ENCODE results near the gene DMRTB1. TPM values are rescaled to one million over a fixed set of nuclear protein-coding genes. Genes with fewer than 3 reads are reported as not detected.

DMRTB1 gene
- polyA plus RNA-seq, 1 donor: not detected

DNA sequence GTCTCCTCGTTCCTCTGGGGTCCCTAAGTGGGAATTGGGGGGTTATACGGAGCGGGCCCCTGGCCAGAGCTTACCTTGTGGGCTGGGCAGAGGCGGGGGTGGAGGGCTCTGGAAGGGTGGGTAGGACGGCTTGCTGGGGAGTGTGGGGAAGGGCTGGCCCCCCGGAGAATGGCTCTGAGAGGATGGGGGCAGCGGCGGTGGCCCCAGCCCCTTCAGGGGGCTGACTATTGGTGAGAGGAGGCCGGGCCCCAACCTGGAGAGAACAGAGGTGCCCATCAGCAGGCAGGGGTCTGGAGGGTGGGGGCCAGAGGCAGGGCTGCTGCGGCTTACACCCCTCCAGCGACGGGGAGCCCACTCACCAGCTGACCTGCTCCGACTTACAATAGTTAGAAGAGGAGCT is 50.6 kb downstream of the DMRTB1 start:
- DNase-seq: no peak

DNA sequence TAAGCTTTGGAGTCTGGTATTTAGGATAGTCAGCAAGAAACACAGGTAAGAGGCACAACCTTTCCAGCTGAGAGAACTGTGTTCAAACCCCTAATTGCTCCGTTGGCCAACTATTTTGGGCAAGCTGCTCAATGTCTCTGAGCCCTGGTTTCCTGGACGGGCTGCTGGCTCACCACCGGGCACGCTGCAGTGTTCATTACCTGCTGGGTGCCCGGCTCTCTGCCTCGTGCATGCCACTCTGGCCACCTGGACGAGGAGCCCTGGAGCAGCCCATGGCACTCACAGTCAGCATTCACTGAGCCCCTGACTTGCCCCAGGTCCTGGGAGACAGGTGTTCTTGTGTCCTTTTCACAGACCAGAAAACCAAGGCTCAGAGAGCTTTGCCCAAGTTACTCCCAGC is 51.0 kb downstream of the DMRTB1 start:
- no peak for DNase-seq

DNA sequence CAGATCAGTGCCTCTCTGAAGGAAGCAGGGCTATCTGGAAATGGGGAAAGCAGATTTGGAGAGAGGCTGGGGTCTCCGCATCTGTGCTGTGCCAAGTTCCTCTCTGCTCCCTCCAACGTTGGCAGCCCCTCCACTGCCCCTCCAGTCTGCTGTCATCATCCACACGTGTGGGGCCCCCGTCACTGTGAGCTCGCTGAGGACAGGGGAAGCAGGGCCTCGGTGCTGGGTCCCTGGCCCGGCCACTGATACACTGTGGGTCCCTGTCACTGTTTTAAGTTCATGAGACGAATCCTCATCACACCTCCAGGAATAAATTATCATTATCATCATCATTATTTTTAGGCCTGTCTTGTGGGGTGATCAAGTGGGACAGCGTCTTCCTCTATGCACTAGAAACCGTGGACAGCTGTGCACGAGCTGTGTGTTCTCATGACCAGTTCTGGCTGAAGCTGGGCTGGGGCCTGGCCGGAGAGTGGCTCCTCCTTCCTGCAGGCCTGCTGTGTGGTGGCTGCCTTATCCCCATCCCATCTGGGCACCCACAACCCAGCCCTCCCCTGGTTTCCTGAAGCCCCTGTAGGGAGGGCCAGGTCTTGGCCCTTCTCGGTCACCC is 52.2 kb downstream of the DMRTB1 start:
- DNase-seq: no peak

DNA sequence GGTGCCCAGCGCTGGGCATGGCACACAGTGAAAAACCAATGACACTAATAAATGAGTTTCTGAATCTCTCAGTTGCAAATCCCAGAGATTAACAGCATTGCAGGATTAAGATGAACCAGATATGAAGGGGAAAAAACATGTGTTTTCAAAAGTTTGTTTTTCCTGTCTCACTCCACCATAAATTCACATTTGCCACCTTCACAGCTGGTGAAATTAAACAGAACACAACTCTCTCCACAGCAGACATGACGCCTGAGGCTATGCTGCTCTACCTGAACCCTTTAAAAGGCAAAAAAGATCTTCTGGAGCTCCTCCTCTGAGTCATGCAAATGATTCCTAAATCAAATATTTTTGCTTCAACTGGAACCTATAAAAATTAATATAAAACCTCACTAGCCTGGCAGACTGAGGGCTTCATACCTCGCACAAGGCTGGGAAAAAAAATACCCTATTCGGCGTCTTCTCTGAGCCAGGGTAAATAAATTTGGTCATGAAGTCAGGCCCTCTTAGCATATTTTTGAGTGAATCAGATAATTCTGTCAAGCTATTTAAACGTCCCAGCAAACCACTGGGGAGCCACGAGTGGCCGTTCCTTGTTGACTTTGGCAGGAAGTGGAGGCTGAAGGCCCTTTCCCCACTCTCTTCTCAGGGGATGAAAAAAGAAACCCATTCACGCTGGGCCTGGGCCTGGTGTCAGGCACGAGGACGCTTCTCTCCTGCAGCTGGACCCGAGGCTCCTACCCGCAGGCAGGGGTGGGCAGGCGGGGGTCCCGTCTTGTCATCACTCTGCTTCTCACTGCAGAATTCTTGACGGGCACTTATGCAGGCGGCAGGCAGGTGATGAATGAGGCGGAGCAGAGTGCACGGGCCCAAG is 53.0 kb downstream of the DMRTB1 start:
- DNase-seq: no peak

DNA sequence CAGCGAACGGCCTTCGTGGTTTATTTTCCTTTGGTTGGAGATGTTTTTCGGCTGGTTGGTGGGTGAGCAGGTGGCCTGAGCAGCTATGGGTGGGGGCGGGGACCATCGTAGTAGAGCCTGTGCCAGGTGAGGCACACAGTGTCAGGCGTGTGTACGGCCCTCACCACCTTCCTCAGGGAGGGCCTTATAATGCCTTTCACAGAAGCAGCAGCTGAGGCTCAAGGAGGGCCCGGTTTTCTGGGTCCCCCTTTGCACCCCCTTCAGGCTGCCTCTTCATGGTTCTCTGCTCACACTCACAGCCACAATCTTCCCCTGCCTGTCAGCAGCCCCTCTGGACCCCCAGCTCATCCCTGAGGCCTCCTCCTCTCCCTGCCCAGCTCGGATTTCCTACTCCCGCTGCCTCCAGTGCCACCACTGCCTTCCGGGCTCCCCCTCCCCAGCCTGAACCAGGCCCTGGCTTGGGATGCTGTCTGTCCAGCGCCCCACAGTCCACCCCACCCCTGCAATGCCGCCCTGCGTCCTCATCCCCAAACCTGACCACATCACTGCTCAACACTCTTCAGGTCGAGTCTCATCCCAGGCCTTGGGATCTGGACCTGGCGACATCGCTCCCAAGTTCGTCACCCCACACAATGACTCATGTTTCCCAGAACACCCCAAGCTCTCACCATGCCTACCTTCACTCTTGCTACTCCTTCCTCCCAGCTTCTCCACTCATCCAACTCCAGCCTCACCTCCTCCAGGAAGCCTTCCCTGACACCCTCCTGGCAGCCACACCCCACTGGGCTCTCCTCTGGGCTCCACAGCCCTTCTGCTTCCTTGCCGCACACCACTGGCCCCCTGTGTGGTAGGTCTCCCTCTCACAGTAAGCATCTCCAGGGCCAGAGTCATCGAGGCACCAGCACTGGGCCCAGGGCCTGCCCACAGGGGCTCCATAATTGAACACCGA is 53.9 kb downstream of the DMRTB1 start:
- no peak for DNase-seq

DNA sequence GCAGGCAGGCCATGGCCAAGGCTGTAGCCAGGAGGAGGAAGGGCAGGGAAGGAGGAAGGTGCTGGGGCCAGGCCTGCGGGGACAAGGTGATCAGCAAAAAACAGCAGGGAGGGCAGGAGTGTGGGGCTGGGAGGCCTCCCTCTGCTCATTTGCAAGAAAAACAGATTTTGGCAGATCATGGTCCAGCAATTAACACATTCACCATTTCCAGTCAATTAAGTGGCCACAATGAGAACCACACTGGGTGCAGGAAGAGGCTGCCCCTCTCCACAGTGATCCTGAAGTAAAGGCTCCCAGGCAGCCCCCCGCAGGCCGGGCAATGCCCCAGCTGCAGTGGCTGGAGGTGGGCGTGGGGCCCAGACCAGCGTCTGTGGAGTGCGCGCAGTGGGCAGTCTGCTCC is 54.6 kb downstream of the DMRTB1 start:
- no peak for DNase-seq

DNA sequence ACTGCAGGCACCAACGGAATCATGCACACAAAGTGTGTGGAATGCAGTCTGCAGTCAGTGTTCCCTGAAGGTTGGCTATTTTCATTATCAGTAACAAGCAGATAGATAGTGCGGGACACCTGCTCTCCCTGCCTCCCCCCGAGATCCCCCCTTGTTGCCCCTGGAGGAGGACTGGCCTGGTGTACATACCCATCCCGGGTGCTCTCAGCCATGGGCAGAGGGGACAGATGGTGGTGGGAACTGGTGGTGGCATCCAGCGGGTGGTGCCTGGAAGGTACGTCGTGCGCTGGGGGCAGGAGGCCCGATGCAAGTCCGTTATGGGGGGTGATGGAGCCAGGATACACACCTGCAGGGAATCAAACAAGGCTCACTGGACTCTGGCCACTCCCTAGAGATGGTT is 55.2 kb downstream of the DMRTB1 start:
- no peak for DNase-seq

DNA sequence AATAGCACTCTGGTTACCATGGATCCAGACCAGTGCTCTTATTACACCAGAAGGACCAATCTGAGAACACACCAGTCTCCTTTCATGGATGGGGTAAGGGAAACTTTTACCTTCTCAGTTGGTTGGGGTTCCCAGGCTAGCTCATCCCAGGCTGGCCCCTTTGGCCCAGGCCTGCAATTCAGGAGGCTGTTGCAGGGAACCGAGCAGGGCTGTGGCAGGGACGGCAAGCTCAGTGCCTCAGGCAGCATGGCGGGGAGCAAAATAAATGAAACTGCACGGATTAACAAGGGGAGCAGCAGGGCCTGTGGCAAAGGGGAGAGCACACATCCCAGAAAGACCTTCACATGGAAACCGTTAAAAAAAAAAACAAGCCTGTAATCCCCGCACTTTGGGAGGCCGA is 57.0 kb downstream of the DMRTB1 start:
- no peak for DNase-seq

Other genes with a start within 250 kb of the DMRTB1 start
- gene CZIB, start 238.8 kb upstream of the DMRTB1 start, polyA plus RNA-seq (ENCODE audit: insufficient read length): 59.0 TPM
- 36.3 TPM for gene MAGOH, start 220.9 kb upstream of the DMRTB1 start, polyA plus RNA-seq (ENCODE audit: insufficient read length)
- gene LRP8, start 131.3 kb upstream of the DMRTB1 start, polyA plus RNA-seq (ENCODE audit: insufficient read length): 6.1 TPM

All from hindlimb muscle (tissue), 1 donor.